ENCODE results near the gene SYCP1.
"Not testable (repeated sequence)": the region's sequence is repeated elsewhere in the genome, so short reads cannot be mapped to it uniquely, and the experiment has no call there.

The SYCP1 gene

GRCh38 chr1:114854693-114855320, at the start of gene SYCP1:
Gene SYCP1, plus strand, starts transcription at chr1:114854863. Its CDS starts 602 bp downstream, at chr1:114855465.
- DNase-seq: no peak

- DNase-seq: no peak
Measured at GRCh38 chr1:114819869-114820268, 34.8 kb upstream of the SYCP1 start.

GRCh38 chr1:114820392-114820791, 34.3 kb upstream of the SYCP1 start:
- DNase-seq: no peak

GRCh38 chr1:114821978-114822377, 32.7 kb upstream of the SYCP1 start:
- DNase-seq: no peak

GRCh38 chr1:114828251-114828650, 26.4 kb upstream of the SYCP1 start:
- DNase-seq: no peak

- DNase-seq: not testable (repeated sequence)
Measured at GRCh38 chr1:114830075-114830474, 24.6 kb upstream of the SYCP1 start.

- DNase-seq: no peak
Measured at GRCh38 chr1:114831276-114831994, 23.2 kb upstream of the SYCP1 start.

- DNase-seq: no peak
Measured at GRCh38 chr1:114832057-114832456, 22.6 kb upstream of the SYCP1 start.

- DNase-seq: no peak
Measured at GRCh38 chr1:114833421-114833820, 21.2 kb upstream of the SYCP1 start.

GRCh38 chr1:114844270-114844669, 10.4 kb upstream of the SYCP1 start:
- no peak for DNase-seq

- no peak for DNase-seq
Measured at GRCh38 chr1:114853584-114853983, 1.1 kb upstream of the SYCP1 start.

GRCh38 chr1:114861384-114861783, 6.7 kb downstream of the SYCP1 start:
- DNase-seq: no peak

GRCh38 chr1:114892194-114892918, 37.7 kb downstream of the SYCP1 start:
- no peak for DNase-seq

GRCh38 chr1:114896795-114897194, 42.1 kb downstream of the SYCP1 start:
- DNase-seq: no peak

- DNase-seq: no peak
Measured at GRCh38 chr1:114901814-114902213, 47.2 kb downstream of the SYCP1 start.

GRCh38 chr1:114902343-114902742, 47.7 kb downstream of the SYCP1 start:
- no peak for DNase-seq

- no peak for DNase-seq
Measured at GRCh38 chr1:114903480-114903879, 48.8 kb downstream of the SYCP1 start.

GRCh38 chr1:114915720-114916119, 61.1 kb downstream of the SYCP1 start:
- not testable (repeated sequence) for DNase-seq

- no peak for DNase-seq
Measured at GRCh38 chr1:114926607-114927006, 71.9 kb downstream of the SYCP1 start.

GRCh38 chr1:114927401-114927800, 72.7 kb downstream of the SYCP1 start:
- no peak for DNase-seq

- DNase-seq: no peak
Measured at GRCh38 chr1:114956570-114956969, 101.9 kb downstream of the SYCP1 start.

- no peak for DNase-seq
Measured at GRCh38 chr1:114959423-114959822, 104.8 kb downstream of the SYCP1 start.

GRCh38 chr1:114976891-114977290, 122.2 kb downstream of the SYCP1 start:
- DNase-seq: no peak
